Measurements from ENCODE around the gene HNRNPK. TPM values are rescaled to one million over a fixed set of nuclear protein-coding genes. Genes with fewer than 3 reads are reported as not detected.

The HNRNPK gene
- total and polyA plus RNA-seq, 2 of the 13 experiments (the other 11 are each of a cell fraction or from before 2014, with no cell fraction given), result 321 to 712 TPM

DNA sequence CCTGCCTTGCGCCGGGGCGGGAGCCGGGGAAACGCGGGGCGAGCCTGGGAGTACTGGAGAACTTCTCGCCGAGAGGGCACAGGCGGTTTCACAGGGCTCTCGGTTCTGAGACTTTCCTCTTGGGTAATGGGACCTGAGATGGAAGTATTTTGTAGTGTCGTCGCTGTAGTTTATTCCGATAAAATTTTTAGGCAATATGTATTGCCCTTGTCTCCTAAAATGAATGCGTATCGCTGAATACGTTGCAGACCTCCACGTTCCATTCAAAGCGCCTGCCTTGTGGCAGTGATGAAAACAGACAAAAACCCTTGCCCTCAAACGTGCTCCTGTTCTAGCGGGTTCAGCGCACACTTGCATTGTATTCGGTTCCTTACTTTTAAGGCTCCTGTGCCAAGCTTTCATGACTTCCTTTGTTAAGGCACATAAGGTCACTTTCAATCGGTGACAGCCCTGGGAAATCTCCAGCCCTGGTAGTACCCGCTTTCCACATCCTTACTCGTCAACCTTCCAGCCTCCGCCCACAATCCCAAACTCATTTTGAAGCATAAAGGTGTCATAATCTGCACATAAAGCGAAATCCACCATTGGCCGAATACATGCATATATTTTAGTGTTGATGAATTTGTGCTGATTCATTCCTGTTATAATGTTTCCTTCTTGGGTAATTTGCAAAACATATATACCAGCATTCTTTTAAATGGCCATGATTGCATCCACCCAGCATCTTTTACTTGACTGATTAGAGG, 1.3 kb upstream of the HNRNPK start:
- TSS peak; percentile 76 for BruUV-seq (replicated peaks)
- no peak for DNase-seq (ENCODE audit: low spot score)
- CTCF ChIA-PET (ENCODE audit: low intra/inter-chr PET ratio, low total read pairs), result no interaction called here
- TF ChIP-seq, protein P1, sequence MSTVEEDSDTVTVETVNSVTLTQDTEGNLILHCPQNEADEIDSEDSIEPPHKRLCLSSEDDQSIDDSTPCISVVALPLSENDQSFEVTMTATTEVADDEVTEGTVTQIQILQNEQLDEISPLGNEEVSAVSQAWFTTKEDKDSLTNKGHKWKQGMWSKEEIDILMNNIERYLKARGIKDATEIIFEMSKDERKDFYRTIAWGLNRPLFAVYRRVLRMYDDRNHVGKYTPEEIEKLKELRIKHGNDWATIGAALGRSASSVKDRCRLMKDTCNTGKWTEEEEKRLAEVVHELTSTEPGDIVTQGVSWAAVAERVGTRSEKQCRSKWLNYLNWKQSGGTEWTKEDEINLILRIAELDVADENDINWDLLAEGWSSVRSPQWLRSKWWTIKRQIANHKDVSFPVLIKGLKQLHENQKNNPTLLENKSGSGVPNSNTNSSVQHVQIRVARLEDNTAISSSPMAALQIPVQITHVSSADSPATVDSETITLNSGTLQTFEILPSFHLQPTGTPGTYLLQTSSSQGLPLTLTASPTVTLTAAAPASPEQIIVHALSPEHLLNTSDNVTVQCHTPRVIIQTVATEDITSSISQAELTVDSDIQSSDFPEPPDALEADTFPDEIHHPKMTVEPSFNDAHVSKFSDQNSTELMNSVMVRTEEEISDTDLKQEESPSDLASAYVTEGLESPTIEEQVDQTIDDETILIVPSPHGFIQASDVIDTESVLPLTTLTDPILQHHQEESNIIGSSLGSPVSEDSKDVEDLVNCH (CRISPR knock-in tag; IDR thresholded peaks at IDR 0.05), result 0 out of 2 replicates have a peak, but pooled peaks have one; percentile 80
- TF ChIP-seq KMT2A (CRISPR knock-in tag; IDR thresholded peaks at IDR 0.05), result peak; percentile 17; the same call in 1 of the 2 replicates
- peak in 1 of 2 experiments; percentile 68; a peak in 2 of 4 replicates for TF ChIP-seq POLR2A (IDR thresholded peaks at IDR 0.05; ENCODE audit: insufficient read depth in 1 of 2, low read depth in 2 of 2, low read length in 2 of 2)
- no peak for TF ChIP-seq RNF219 (CRISPR knock-in tag; IDR thresholded peaks at IDR 0.05)
- TF ChIP-seq ZNF33A (CRISPR knock-in tag; IDR thresholded peaks at IDR 0.05; ENCODE audit: borderline replicate concordance), result 0 out of 2 replicates have a peak, but pooled peaks have one; percentile 22
- TF ChIP-seq CCAR2 (optimal IDR thresholded peaks at IDR 0.05; ENCODE audit: low read depth, low read length), result no peak
- TF ChIP-seq ZNF451 (CRISPR knock-in tag; IDR thresholded peaks at IDR 0.05), result no peak
- TF ChIP-seq ZNF17 (CRISPR knock-in tag; IDR thresholded peaks at IDR 0.05), result no peak
- 0 out of 2 replicates have a peak, but pooled peaks have one; percentile 0 for TF ChIP-seq ZNF558 (CRISPR knock-in tag; IDR thresholded peaks at IDR 0.05; ENCODE audit: borderline replicate concordance)
- 0 out of 2 replicates have a peak, but pooled peaks have one; percentile 1 for TF ChIP-seq ESRRA (CRISPR knock-in tag; IDR thresholded peaks at IDR 0.05; ENCODE audit: low read depth)
- no peak for TF ChIP-seq YEATS2 (CRISPR knock-in tag; IDR thresholded peaks at IDR 0.05; ENCODE audit: borderline replicate concordance)
- TF ChIP-seq, protein P2, sequence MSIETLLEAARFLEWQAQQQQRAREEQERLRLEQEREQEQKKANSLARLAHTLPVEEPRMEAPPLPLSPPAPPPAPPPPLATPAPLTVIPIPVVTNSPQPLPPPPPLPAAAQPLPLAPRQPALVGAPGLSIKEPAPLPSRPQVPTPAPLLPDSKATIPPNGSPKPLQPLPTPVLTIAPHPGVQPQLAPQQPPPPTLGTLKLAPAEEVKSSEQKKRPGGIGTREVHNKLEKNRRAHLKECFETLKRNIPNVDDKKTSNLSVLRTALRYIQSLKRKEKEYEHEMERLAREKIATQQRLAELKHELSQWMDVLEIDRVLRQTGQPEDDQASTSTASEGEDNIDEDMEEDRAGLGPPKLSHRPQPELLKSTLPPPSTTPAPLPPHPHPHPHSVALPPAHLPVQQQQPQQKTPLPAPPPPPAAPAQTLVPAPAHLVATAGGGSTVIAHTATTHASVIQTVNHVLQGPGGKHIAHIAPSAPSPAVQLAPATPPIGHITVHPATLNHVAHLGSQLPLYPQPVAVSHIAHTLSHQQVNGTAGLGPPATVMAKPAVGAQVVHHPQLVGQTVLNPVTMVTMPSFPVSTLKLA (IDR thresholded peaks at IDR 0.05), result no peak
- TF ChIP-seq MAFK (conservative IDR thresholded peaks at IDR 0.05 in 1 of 2, IDR thresholded peaks at IDR 0.05 in 1 of 2; ENCODE audit: low read length in 2 of 2), result peak; percentile 31 to 38; a peak in 1 of 4 replicates
- no peak for TF ChIP-seq XBP1 (CRISPR knock-in tag; IDR thresholded peaks at IDR 0.05)
- TF ChIP-seq ZNF446 (CRISPR knock-in tag; IDR thresholded peaks at IDR 0.05), result 0 out of 2 replicates have a peak, but pooled peaks have one; percentile 17
- 0 out of 2 replicates have a peak, but pooled peaks have one; percentile 17 for TF ChIP-seq ZNF878 (CRISPR knock-in tag; IDR thresholded peaks at IDR 0.05)
- 0 out of 2 replicates have a peak, but pooled peaks have one; percentile 15 for TF ChIP-seq ZNF317 (CRISPR knock-in tag; IDR thresholded peaks at IDR 0.05)
- TF ChIP-seq ZNF616 (CRISPR knock-in tag; IDR thresholded peaks at IDR 0.05; ENCODE audit: low read depth), result peak; percentile 5; the same call in 1 of the 2 replicates

More for the DNA sequence above, 1.3 kb upstream of the HNRNPK start:
- Histone ChIP-seq H2AFZ (ENCODE audit: low read length) (no peak overlapping the region), H3K4me2 (ENCODE audit: low read depth, low read length) (peak overlapping the region; percentile 85), H4K20me1 (ENCODE audit: insufficient read depth, low read length) (peaks cover 31% of the 10 kb centered on the region), H3K9me3 (ENCODE audit: low read length) (no peaks in the 10 kb centered on the region), H3K4me3 (replicated peaks in 1 of 3; ENCODE audit: insufficient read depth in 1 of 3, low read depth in 2 of 3, low read length in 3 of 3) (peak overlapping the region; percentile 92 to 98 (median 95)), H3K36me3 (replicated peaks in 1 of 2; ENCODE audit: control insufficient read depth in 1 of 2, insufficient read depth in 2 of 2, low read length in 2 of 2) (peaks cover 0 to 16% of the 10 kb centered on the region in 2 experiments; a peak in 2 of 5 replicates), H3K9ac (ENCODE audit: insufficient read depth, low read depth, low read length) (peak overlapping the region; percentile 100), H3K27ac (ENCODE audit: extremely low read length, insufficient read depth, low read length) (peak overlapping the region; percentile 96), H3K79me2 (ENCODE audit: insufficient read depth, low read length) (peaks cover 88% of the 10 kb centered on the region), H3K4me1 (ENCODE audit: insufficient read depth, low read length) (peaks cover 63% of the 10 kb centered on the region), H3K27me3 (ENCODE audit: control insufficient read depth in 1 of 2, insufficient read depth in 2 of 2, low read length in 2 of 2) (peaks cover 0 to 6% of the 10 kb centered on the region in 2 experiments; a peak in 1 of 5 replicates)
- FAIRE-seq (peak; percentile 21), ATAC-seq (peak; percentile 41)
- POLR2A ChIA-PET, result interaction anchor here (0.6 to 5.5 kb wide), 10 partner anchors 9 to 60 kb away, joined by 3 to 96 read pairs (median 10); partner anchors contain the start of gene KIF27
- in situ Hi-C loops (cut with HindIII; ENCODE audit: extremely low pct_ligation_motif_present, low pct_unique_long_range_greater_than_20kb), result no loop called here
- 1% methylated on average over 22 of the region's 29 CpGs for WGBS (ENCODE audit: low lambda C conversion rate)
- intact Hi-C loops (cut with micrococcal nuclease; ENCODE audit: unreplicated experiment), result loop anchor here (10.0 kb wide), 1 partner anchor 74 kb away; no protein-coding TSS in a partner anchor

Measured in HepG2 (cell line).